Esophagus (tissue), 2 donors: ENCODE measurements around the gene GABBR2. TPM values are rescaled to one million over a fixed set of nuclear protein-coding genes. Genes with fewer than 3 reads are reported as not detected.
A peak's percentile ranks its signal among the peaks of the same experiment; 100 is the strongest.

ENCODE experiments used
- H3K27ac ChIP-seq, 2 donors: one replicate each; pipeline ENCODE4 v1.5.1; 2013; ENCODE audit warnings: low read depth in 2 of 2, mild to moderate bottlenecking in 2 of 2, inconsistent platforms in 1 of 2, low read length in 1 of 2, moderate library complexity in 1 of 2
- H3K27me3 ChIP-seq, 2 donors: one replicate each; pipeline ENCODE4 v1.6.1; 2013; ENCODE audit warnings: low read length in 2 of 2, control low read depth in 1 of 2, mild to moderate bottlenecking in 1 of 2; ENCODE audit not compliant: insufficient read depth in 2 of 2, control insufficient read depth in 1 of 2
- H3K36me3 ChIP-seq, 2 donors: one replicate each; pipeline ENCODE4 v1.6.1; 2013; ENCODE audit warnings: low read length in 1 of 2; ENCODE audit not compliant: control insufficient read depth in 2 of 2, insufficient read depth in 2 of 2
- H3K4me1 ChIP-seq, 2 donors: one replicate each; pipeline ENCODE4 v1.6.1; 2013; ENCODE audit warnings: low read length in 1 of 2; ENCODE audit not compliant: control insufficient read depth in 2 of 2, insufficient read depth in 2 of 2
- H3K4me3 ChIP-seq, 2 donors: one replicate each; pipeline ENCODE4 v1.5.1; 2013; ENCODE audit warnings: low read length in 2 of 2, mild to moderate bottlenecking in 2 of 2, low read depth in 1 of 2, moderate library complexity in 1 of 2
- H3K9me3 ChIP-seq, 2 donors: one replicate each; pipeline ENCODE4 v1.6.1; 2013; ENCODE audit warnings: mild to moderate bottlenecking in 2 of 2, low read depth in 1 of 2, low read length in 1 of 2, moderate library complexity in 1 of 2; ENCODE audit not compliant: control insufficient read depth in 2 of 2, insufficient read depth in 1 of 2
- WGBS, 2 donors: extraction: QIAGEN DNeasy Blood & Tissue Kit; methylation state at CpG; one replicate each; pipeline ENCODE4 v1.1.7; 2013; 5-methylcytosine and 5-hydroxymethylcytosine counted together
- polyA plus RNA-seq, 2 donors: library from polyadenylated mRNA; stranded (reverse); fragments of 200-250 nt; gene quantifications; one replicate each; pipeline ENCODE4 v1.2.3, GENCODE V29; 2013
- donor health status: healthy with polysubstance abuse.
- donor health status: Bipolar disorder and iron deficiency.

The GABBR2 gene
- polyA plus RNA-seq, 2 donors = under 0.01 TPM; not detected in 1

GRCh38 chr9:98726735-98727134 lies 18.0 kb upstream of the GABBR2 start:
- Histone ChIP-seq H3K4me1 (no peaks in the 10 kb centered on the region), H3K4me3 (no peak overlapping the region), H3K27ac (no peak overlapping the region), H3K9me3 (peaks cover 0 to 6% of the 10 kb centered on the region in 2 donors), H3K27me3 (no peaks in the 10 kb centered on the region), H3K36me3 (no peaks in the 10 kb centered on the region)
- WGBS, 2 donors = 46 to 55% methylated on average over 5 of the region's 5 CpGs

- H3K4me3 ChIP-seq = no peak overlapping the region
- 67 to 71% methylated on average over 5 of the region's 5 CpGs for WGBS, 2 donors
- H3K36me3 ChIP-seq = no peaks in the 10 kb centered on the region
- H3K9me3 ChIP-seq = peaks cover 0 to 6% of the 10 kb centered on the region in 2 donors
- H3K4me1 ChIP-seq = no peaks in the 10 kb centered on the region
- H3K27me3 ChIP-seq = no peaks in the 10 kb centered on the region
- H3K27ac ChIP-seq = no peak overlapping the region
These were observed 16.2 kb upstream of the GABBR2 start for GRCh38 chr9:98724810-98725530.

GRCh38 chr9:98721643-98722042 lies 12.9 kb upstream of the GABBR2 start:
- H3K4me1 ChIP-seq = no peaks in the 10 kb centered on the region
- no peaks in the 10 kb centered on the region for H3K27me3 ChIP-seq
- 91 to 93% methylated on average over 2 of the region's 2 CpGs for WGBS, 2 donors
- H3K4me3 ChIP-seq = no peak overlapping the region
- no peaks in the 10 kb centered on the region for H3K36me3 ChIP-seq
- H3K9me3 ChIP-seq = peaks cover 0 to 6% of the 10 kb centered on the region in 2 donors
- H3K27ac ChIP-seq = no peak overlapping the region

GRCh38 chr9:98720402-98720801 lies 11.7 kb upstream of the GABBR2 start:
- H3K9me3 ChIP-seq = peaks cover 0 to 6% of the 10 kb centered on the region in 2 donors
- no peak overlapping the region for H3K27ac ChIP-seq
- H3K27me3 ChIP-seq = no peaks in the 10 kb centered on the region
- H3K36me3 ChIP-seq = no peaks in the 10 kb centered on the region
- H3K4me3 ChIP-seq = no peak overlapping the region
- WGBS, 2 donors = 80 to 83% methylated on average over 4 of the region's 4 CpGs
- no peaks in the 10 kb centered on the region for H3K4me1 ChIP-seq

GRCh38 chr9:98719055-98719454 lies 10.3 kb upstream of the GABBR2 start:
- Histone ChIP-seq H3K27me3 (peaks cover 0 to 3% of the 10 kb centered on the region in 2 donors), H3K4me3 (no peak overlapping the region), H3K27ac (no peak overlapping the region), H3K4me1 (no peaks in the 10 kb centered on the region), H3K36me3 (no peaks in the 10 kb centered on the region), H3K9me3 (peaks cover 0 to 6% of the 10 kb centered on the region in 2 donors)
- 62 to 71% methylated on average over 2 of the region's 2 CpGs for WGBS, 2 donors

GRCh38 chr9:98714833-98715232 lies 6.1 kb upstream of the GABBR2 start:
- no peaks in the 10 kb centered on the region for H3K4me1 ChIP-seq
- no peaks in the 10 kb centered on the region for H3K36me3 ChIP-seq
- H3K27me3 ChIP-seq = peaks cover 5 to 9% of the 10 kb centered on the region in 2 donors
- no peak overlapping the region for H3K4me3 ChIP-seq
- no peak overlapping the region for H3K27ac ChIP-seq
- H3K9me3 ChIP-seq = peaks cover 0 to 2% of the 10 kb centered on the region in 2 donors
- 60 to 61% methylated on average over 1 of the region's 1 CpG for WGBS, 2 donors

- Histone ChIP-seq H3K27me3 (peaks cover 10 to 15% of the 10 kb centered on the region in 2 donors), H3K4me1 (peaks cover 0 to 6% of the 10 kb centered on the region in 2 donors), H3K9me3 (peaks cover 0 to 2% of the 10 kb centered on the region in 2 donors), H3K27ac (no peak overlapping the region), H3K36me3 (no peaks in the 10 kb centered on the region), H3K4me3 (no peak overlapping the region)
These were observed 4.3 kb upstream of the GABBR2 start for GRCh38 chr9:98712987-98713386.

- 58 to 62% methylated on average over 14 of the region's 14 CpGs for WGBS, 2 donors
- H3K27me3 ChIP-seq = peaks cover 15 to 18% of the 10 kb centered on the region in 2 donors
- no peak overlapping the region for H3K27ac ChIP-seq
These were observed 1.5 kb upstream of the GABBR2 start for GRCh38 chr9:98709968-98710965.

GRCh38 chr9:98708103-98708932 lies 417 bp downstream of the GABBR2 start:
- Histone ChIP-seq H3K4me1 (peaks cover 5 to 6% of the 10 kb centered on the region in 2 donors), H3K9me3 (peaks cover 0 to 2% of the 10 kb centered on the region in 2 donors), H3K36me3 (no peaks in the 10 kb centered on the region), H3K27ac (no peak overlapping the region), H3K4me3 (peak overlapping the region in 1 of 2 donors; percentile 49), H3K27me3 (peaks cover 13 to 16% of the 10 kb centered on the region in 2 donors)
- WGBS, 2 donors = 3% methylated on average over 55 to 89 of the region's 89 CpGs

More at GRCh38 chr9:98709968-98710965, 1.5 kb upstream of the GABBR2 start:
- no peak overlapping the region for H3K4me3 ChIP-seq
- H3K9me3 ChIP-seq = peaks cover 0 to 2% of the 10 kb centered on the region in 2 donors
- peaks cover 5 to 6% of the 10 kb centered on the region in 2 donors for H3K4me1 ChIP-seq
- H3K36me3 ChIP-seq = no peaks in the 10 kb centered on the region
